CD4-positive, alpha-beta T cell (primary cell): Measurements from ENCODE around the gene GPBP1. TPM values are rescaled to one million over a fixed set of nuclear protein-coding genes. Genes with fewer than 3 reads are reported as not detected.

ENCODE experiments used
- ATAC-seq: fragments of 200-7000 bp; cut with Tn5 transposase; one replicate; pipeline ENCODE4 v1.10.0; 2022; ENCODE audit warnings: mild to moderate bottlenecking; ENCODE audit not compliant: poor library complexity
- CTCF ChIA-PET: fragments of 350-600 bp; sonication (Branson Sonifier 250); formaldehyde crosslinking; loops from one replicate; lab custom pipeline; 2021; ENCODE audit warnings: antibody characterized with exemption, inconsistent platforms; lab: Charles Lee
- POLR2A ChIA-PET: fragments of 350-600 bp; sonication (Branson Sonifier 250); formaldehyde crosslinking; loops from one replicate; lab custom pipeline; 2021; ENCODE audit warnings: antibody characterized with exemption, inconsistent platforms; lab: Charles Lee
- DNase-seq, 14 experiments: peaks; one replicate each; pipeline ENCODE4 v3.0.0-alpha.2; 2013 to 2020; ENCODE audit warnings: mixed read lengths in 2 of 14
- H3K27ac ChIP-seq, 2 donors: one replicate each; pipeline versions ENCODE4 v1.5.1 to v1.7.0; 2013; ENCODE audit warnings: low read length in 2 of 2, low read depth in 1 of 2, mild to moderate bottlenecking in 1 of 2
- H3K27me3 ChIP-seq, 2 experiments: 1 replicate in 1 of 2; 2 replicates in 1 of 2; pipeline versions ENCODE4 v1.6.1 to v1.7.0; 2013; ENCODE audit warnings: low read length in 2 of 2, control low read depth in 1 of 2, mild to moderate bottlenecking in 1 of 2, moderate library complexity in 1 of 2; ENCODE audit not compliant: insufficient read depth in 2 of 2, control insufficient read depth in 1 of 2
- H3K36me3 ChIP-seq: one replicate; pipeline ENCODE4 v1.6.1; 2013; ENCODE audit warnings: low read length, control low read depth; ENCODE audit not compliant: insufficient read depth
- H3K4me1 ChIP-seq: one replicate; pipeline ENCODE4 v1.6.1; 2013; ENCODE audit warnings: low read length, control low read depth; ENCODE audit not compliant: insufficient read depth
- H3K4me3 ChIP-seq: one replicate; pipeline ENCODE4 v1.5.1; 2013; ENCODE audit warnings: mild to moderate bottlenecking, low read length, moderate library complexity
- H3K9me3 ChIP-seq, 2 experiments: 1 replicate in 1 of 2; 2 replicates in 1 of 2; pipeline versions ENCODE4 v1.6.1 to v1.7.0; 2013; ENCODE audit warnings: low read length in 2 of 2, mild to moderate bottlenecking in 2 of 2, control low read depth in 1 of 2, moderate library complexity in 1 of 2; ENCODE audit not compliant: control insufficient read depth in 1 of 2, insufficient read depth in 1 of 2
- H3K27ac Mint-ChIP-seq: one replicate; pipeline ENCODE4 v1.8.0; 2020; ENCODE audit warnings: mixed read lengths
- H3K27me3 Mint-ChIP-seq: one replicate; pipeline ENCODE4 v1.8.0; 2021; ENCODE audit warnings: mixed read lengths
- H3K36me3 Mint-ChIP-seq: one replicate; pipeline ENCODE4 v1.8.0; 2021; ENCODE audit warnings: low read depth, mixed read lengths
- H3K4me1 Mint-ChIP-seq: one replicate; pipeline ENCODE4 v1.8.0; 2021; ENCODE audit warnings: low read depth, mixed read lengths
- H3K4me3 Mint-ChIP-seq: one replicate; pipeline ENCODE4 v1.8.0; 2020; ENCODE audit warnings: mild to moderate bottlenecking, mixed read lengths
- H3K9me3 Mint-ChIP-seq: one replicate; pipeline ENCODE4 v1.8.0; 2020; ENCODE audit warnings: mixed read lengths
- CTCF ChIP-seq: fragments of 200-600 bp; IDR thresholded peaks from one replicate; pipeline ENCODE4 v1.8.0; 2022; ENCODE audit warnings: antibody characterized with exemption, mild to moderate bottlenecking
- intact Hi-C, 2 experiments: fragments of 100-400 bp; cut with DNase I in 1 of 2; cut with micrococcal nuclease in 1 of 2; formaldehyde crosslinking; loops; one replicate each; pipeline versions ENCODE4 v1.15.1 to v1.9.0; 2023 to 2025; cut with DNase I, micrococcal nuclease
- total RNA-seq, 174 experiments: library from RNA in 2 of 174; stranded (reverse) in 2 of 174; gene quantifications; one replicate each; pipeline ENCODE4 v1.2.3 and lab custom pipeline; 2021 to 2026

GPBP1 gene
- total RNA-seq, 2 experiments from 2014 or later, result 136 to 137 TPM

- intact Hi-C loops, result no loop called here
- H3K27ac Mint-ChIP-seq, result no peak overlapping the region
- H3K9me3 ChIP-seq, result peaks cover 10% of the 10 kb centered on the region in 2 experiments
- no peaks in the 10 kb centered on the region for H3K27me3 Mint-ChIP-seq
- ChIA-PET POLR2A (no interaction called here), CTCF (no interaction called here)
- no peaks in the 10 kb centered on the region for H3K4me1 Mint-ChIP-seq
- H3K9me3 Mint-ChIP-seq, result peaks cover 6% of the 10 kb centered on the region
- no peak overlapping the region for H3K4me3 ChIP-seq
- TF ChIP-seq CTCF, result no peak
- no peaks in the 10 kb centered on the region for H3K27me3 ChIP-seq
- no peak overlapping the region for H3K4me3 Mint-ChIP-seq
- no peak overlapping the region for H3K27ac ChIP-seq
- peaks cover 9% of the 10 kb centered on the region for H3K36me3 Mint-ChIP-seq
- no peaks in the 10 kb centered on the region for H3K4me1 ChIP-seq
- no peak for DNase-seq
- ATAC-seq, result no peak
- H3K36me3 ChIP-seq, result no peaks in the 10 kb centered on the region
Measured at GRCh38 chr5:57157131-57157530, 16.7 kb upstream of the GPBP1 start.

GRCh38 chr5:57157666-57158065 lies 16.2 kb upstream of the GPBP1 start:
- Mint-ChIP-seq H3K36me3 (peaks cover 9% of the 10 kb centered on the region), H3K4me3 (no peak overlapping the region), H3K27ac (no peak overlapping the region), H3K9me3 (peaks cover 6% of the 10 kb centered on the region), H3K27me3 (no peaks in the 10 kb centered on the region), H3K4me1 (no peaks in the 10 kb centered on the region)
- Histone ChIP-seq H3K27ac (no peak overlapping the region), H3K9me3 (peaks cover 10% of the 10 kb centered on the region in 2 experiments), H3K4me1 (no peaks in the 10 kb centered on the region), H3K27me3 (no peaks in the 10 kb centered on the region), H3K4me3 (no peak overlapping the region), H3K36me3 (no peaks in the 10 kb centered on the region)
- no peak for TF ChIP-seq CTCF
- ATAC-seq (no peak), DNase-seq (no peak)
- ChIA-PET CTCF (interaction anchor here (0.5 kb wide), 1 partner anchor 194 kb away, joined by 4 read pairs; no protein-coding TSS in a partner anchor), POLR2A (no interaction called here)
- intact Hi-C loops, result no loop called here

- no peaks in the 10 kb centered on the region for H3K9me3 Mint-ChIP-seq
- no peaks in the 10 kb centered on the region for H3K27me3 ChIP-seq
- H3K4me3 ChIP-seq, result no peak overlapping the region
- no peak for TF ChIP-seq CTCF
- intact Hi-C loops, result no loop called here
- H3K4me1 ChIP-seq, result no peaks in the 10 kb centered on the region
- no peak for ATAC-seq
- H3K27ac Mint-ChIP-seq, result no peak overlapping the region
- CTCF ChIA-PET, result no interaction called here
- no peaks in the 10 kb centered on the region for H3K4me1 Mint-ChIP-seq
- H3K9me3 ChIP-seq, result peaks cover 0 to 3% of the 10 kb centered on the region in 2 experiments
- no peak overlapping the region for H3K4me3 Mint-ChIP-seq
- POLR2A ChIA-PET, result interaction anchor here (2.2 kb wide), 1 partner anchor 10 kb away, joined by 6 read pairs; the partner anchor contains the start of gene GPBP1
- peaks cover 4% of the 10 kb centered on the region for H3K36me3 Mint-ChIP-seq
- no peak overlapping the region for H3K27ac ChIP-seq
- no peaks in the 10 kb centered on the region for H3K27me3 Mint-ChIP-seq
- DNase-seq, result no peak
- no peaks in the 10 kb centered on the region for H3K36me3 ChIP-seq
Measured at GRCh38 chr5:57163553-57164006, 10.3 kb upstream of the GPBP1 start.
